H1 (cell line): ENCODE measurements around the gene PARD6A. TPM values are rescaled to one million over a fixed set of nuclear protein-coding genes. Genes with fewer than 3 reads are reported as not detected.

Experiments
- BACH1 ChIP-seq: IDR thresholded peaks from 2 replicates; pipeline ENCODE4 v1.6.1; 2012; ENCODE audit warnings: low read length, improper control_type of control experiment
- CBX5 ChIP-seq: fragments of 300-800, 300-1000 bp; sonication (generic); IDR thresholded peaks from 2 replicates; pipeline ENCODE4 v1.7.1; 2016; ENCODE audit warnings: antibody characterized with exemption, low read length, low read depth
- CHD1 ChIP-seq: IDR thresholded peaks from 2 replicates; pipeline ENCODE4 v1.6.1; 2012; ENCODE audit warnings: low read depth, low read length, improper control_type of control experiment
- CHD7 ChIP-seq: fragments of 300-600 bp; sonication (generic); IDR thresholded peaks from 2 replicates; pipeline ENCODE4 v1.7.1; 2012; ENCODE audit warnings: low read length, moderate library complexity, mild to moderate bottlenecking, inconsistent platforms; ENCODE audit not compliant: insufficient replicate concordance
- GTF2F1 ChIP-seq: IDR thresholded peaks from 2 replicates; pipeline ENCODE4 v1.6.1; 2012; ENCODE audit warnings: low read depth, low read length, improper control_type of control experiment, borderline replicate concordance
- PHF8 ChIP-seq: fragments of 200-600 bp; sonication (generic); conservative IDR thresholded peaks from 2 replicates; pipeline ENCODE4 v1.7.1; 2012; ENCODE audit warnings: low read depth, mild to moderate bottlenecking, inconsistent platforms, low read length, moderate library complexity
- POLR2A ChIP-seq, 2 experiments: IDR thresholded peaks; 1 replicate in 1 of 2; 2 replicates in 1 of 2; pipeline ENCODE4 v1.6.1; 2011; ENCODE audit warnings: low read depth in 2 of 2, low read length in 2 of 2, mild to moderate bottlenecking in 2 of 2; ENCODE audit errors: control extremely low read depth in 1 of 2
- SIN3A ChIP-seq, 2 experiments: IDR thresholded peaks in 1 of 2; conservative IDR thresholded peaks in 1 of 2; 2 replicates each; pipeline ENCODE4 v1.6.1; 2011 to 2012; ENCODE audit warnings: low read length in 2 of 2, improper control_type of control experiment in 1 of 2, low read depth in 1 of 2, mild to moderate bottlenecking in 1 of 2
- TAF1 ChIP-seq: IDR thresholded peaks from 2 replicates; pipeline ENCODE4 v1.6.1; 2011; ENCODE audit warnings: mild to moderate bottlenecking, low read depth, low read length
- polyA plus RNA-seq, 7 experiments: library from polyadenylated mRNA; depleted of rRNA in 3 of 7; stranded (reverse) in 5 of 7; unstranded in 2 of 7; fragments of >200 nt in 5 of 7; fragments of 200-250 nt in 2 of 7; gene quantifications; 1 replicate in 5 of 7; 2 replicates in 1 of 7; 4 replicates in 1 of 7; pipeline versions ENCODE4 v1.2.1 to v1.2.3, GENCODE V29; 2011 to 2013; ENCODE audit warnings: missing spikeins in 2 of 7, mixed read lengths in 2 of 7
- total RNA-seq: library from RNA; stranded (reverse); fragmentation: NEBNext Ultra II Directional; extraction: Animal tissue kit (Norgen Biotek cat#: 25700); gene quantifications from 2 replicates; pipeline ENCODE4 v1.2.1, GENCODE V29; 2021

The PARD6A gene
- total and polyA plus RNA-seq, 2 of the 8 experiments (the other 6 are each of a cell fraction or from before 2014, with no cell fraction given) = 15.1 to 21.8 TPM

- no peak for TF ChIP-seq CHD7
- peak; percentile 34; the same call in 1 of the 2 replicates for TF ChIP-seq TAF1
- TF ChIP-seq CBX5 = no peak
- no peak for TF ChIP-seq BACH1
- TF ChIP-seq POLR2A (IDR thresholded peaks at IDR 0.05; ENCODE audit: control extremely low read depth in 1 of 2, low read depth in 2 of 2, low read length in 2 of 2) = peak in 1 of 2 experiments; percentile 44; a peak in 1 of 3 replicates
- TF ChIP-seq SIN3A (conservative IDR thresholded peaks at IDR 0.05 in 1 of 2, IDR thresholded peaks at IDR 0.05 in 1 of 2; ENCODE audit: low read depth in 1 of 2, low read length in 2 of 2) = peak in 1 of 2 experiments; percentile 73; a peak in 2 of 4 replicates
- peak; percentile 59 for TF ChIP-seq PHF8
- no peak for TF ChIP-seq CHD1
- TF ChIP-seq GTF2F1 = no peak
Measured at GRCh38 chr16:67659675-67660563, 841 bp upstream of the PARD6A start, which contains the start of gene ACD (continued).
